KG1 (cell line): ENCODE results near the gene PTMS.
"Not testable (repeated sequence)": the region's sequence is repeated elsewhere in the genome, so short reads cannot be mapped to it uniquely, and the experiment has no call there.

Experiments
- DNase-seq: peaks from one replicate; lab custom pipeline; 2025; lab: John Stamatoyannopoulos, UW

Gene PTMS, protein sequence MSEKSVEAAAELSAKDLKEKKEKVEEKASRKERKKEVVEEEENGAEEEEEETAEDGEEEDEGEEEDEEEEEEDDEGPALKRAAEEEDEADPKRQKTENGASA

DNA sequence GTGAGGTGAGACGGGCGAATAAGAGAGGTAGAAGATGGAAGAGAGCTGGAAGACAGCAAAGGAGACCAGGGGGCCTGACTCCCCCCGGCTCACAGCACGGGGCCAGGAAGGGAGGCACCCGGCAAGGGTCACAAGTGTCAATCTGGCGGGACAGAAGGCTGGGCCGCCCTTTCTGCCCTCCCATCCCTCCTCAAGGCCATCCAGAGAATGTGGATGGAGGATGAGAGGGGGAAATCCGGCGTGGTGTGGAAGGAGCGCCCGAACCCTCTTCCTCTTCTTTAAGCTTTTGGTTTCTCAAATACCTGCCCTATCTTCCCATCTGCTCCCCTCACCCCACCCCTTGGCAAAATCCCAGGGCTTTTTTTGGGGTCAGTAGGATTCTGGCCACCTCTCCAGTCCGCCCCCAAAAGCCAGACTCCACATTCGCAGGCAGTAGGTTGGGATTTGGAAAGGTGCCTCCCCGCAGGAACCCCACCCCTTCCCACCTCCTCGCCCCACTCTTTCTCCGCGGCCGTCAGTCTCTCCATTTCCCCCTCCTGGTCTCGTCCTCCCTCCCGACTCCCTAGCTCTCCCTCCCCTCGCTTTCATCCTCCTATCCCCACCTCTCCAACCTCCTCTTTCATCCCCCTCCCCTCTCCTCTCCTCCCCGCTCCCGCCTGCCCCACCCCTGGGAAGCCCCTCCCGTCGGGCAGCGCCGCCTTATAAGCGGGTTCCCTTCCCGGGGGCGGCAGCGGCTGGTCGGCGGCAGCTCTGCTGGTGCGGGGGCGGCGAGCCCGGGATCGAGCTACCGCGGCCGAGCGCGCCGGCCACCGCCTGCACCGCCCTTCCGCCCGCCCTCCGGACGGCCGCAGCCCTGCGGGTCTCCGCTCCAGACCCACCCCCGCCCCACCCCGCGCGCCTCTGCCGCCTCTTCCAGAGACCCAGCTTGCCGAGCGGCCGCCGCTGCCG is at the start of gene PTMS:
Gene PTMS, plus strand, starts transcription at position 730 of the 948 bp plus-strand sequence. CDS start 343 bp downstream, outside the sequence.
- DNase-seq = no peak

- no peak for DNase-seq
These were observed 49.2 kb upstream of the PTMS start for GRCh38 chr12:6716874-6717437.

DNA sequence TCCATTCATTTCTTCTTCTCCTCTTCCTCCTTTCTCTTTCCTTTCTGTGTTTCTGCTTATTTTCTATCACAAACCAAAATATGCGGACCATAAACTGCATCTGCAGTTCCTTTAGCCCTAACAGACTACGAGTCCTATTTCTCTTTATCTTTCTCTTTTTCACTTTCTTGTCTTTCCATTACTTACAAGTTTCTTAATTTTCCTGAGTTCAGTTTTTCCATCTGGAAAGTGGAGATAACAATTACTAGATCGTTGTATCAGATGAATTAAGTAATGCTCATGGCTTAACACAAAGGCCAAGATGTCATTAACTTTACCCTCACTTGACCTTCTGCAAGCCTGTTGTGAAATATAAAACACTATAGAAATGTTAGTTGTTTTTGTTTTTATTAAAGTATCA is 43.3 kb upstream of the PTMS start:
- DNase-seq = no peak

DNA sequence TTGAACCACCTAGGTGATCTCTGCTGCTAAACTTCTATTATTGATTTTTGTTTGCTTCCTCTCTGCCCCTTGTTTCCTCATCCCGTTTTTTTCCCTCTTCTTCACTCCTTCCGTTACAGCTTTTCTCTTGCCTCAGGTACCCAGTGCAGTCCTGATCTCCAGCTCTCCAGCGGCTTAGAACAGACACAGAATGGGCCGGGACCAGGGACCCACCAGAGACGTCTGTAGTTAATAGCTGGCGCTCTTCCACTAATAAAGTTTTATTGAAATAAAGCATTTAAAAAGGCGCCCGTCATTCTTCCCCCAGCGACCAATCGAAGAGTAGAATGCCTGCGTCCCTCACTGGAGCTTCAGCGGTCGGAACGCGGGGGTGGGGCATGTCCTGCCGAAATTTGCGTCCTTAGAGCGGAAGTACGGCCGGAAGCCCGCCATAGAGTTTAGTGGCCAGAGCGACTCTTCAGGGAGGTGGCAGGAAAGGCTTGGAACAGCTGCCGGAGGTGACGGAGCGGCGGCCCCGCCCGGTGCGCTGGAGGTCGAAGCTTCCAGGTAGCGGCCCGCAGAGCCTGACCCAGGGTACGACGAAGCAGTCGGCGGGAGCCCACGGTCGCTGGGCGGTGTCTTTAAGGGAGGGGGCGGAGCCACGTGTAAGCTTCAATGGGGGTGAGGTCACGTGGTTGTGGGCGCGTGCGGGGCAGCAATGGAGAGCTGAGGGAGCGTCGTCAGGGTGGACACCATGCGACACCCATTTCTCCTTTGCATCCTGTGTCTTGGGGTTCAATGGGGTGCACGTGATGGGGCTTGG is 42.4 kb upstream of the PTMS start, which contains the start of gene COPS7A:
Gene COPS7A, plus strand, starts transcription at position 440 of the 802 bp plus-strand sequence. CDS start 611 bp downstream, outside the sequence.
- peak; percentile 99 for DNase-seq

GRCh38 chr12:6724409-6724797 is 41.8 kb upstream of the PTMS start:
- DNase-seq = no peak

DNA sequence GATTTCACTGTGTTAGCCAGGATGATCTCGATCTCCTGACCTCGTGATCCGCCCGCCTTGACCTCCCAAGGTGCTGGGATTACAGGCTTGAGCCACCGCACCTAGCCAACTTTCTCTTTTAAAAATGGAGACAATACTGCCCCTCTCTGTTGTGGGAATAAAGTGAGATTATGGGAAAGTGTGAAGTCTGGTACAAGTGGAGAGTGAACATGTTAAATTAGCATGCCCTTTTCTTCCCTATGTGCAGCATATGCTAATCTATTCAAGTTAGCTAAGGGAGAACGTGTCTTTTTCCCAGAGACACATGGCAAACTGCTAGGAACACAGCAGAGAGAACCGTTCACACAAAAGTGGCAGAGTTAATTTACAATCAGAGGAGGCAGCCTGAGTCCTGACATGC is 40.8 kb upstream of the PTMS start:
- no peak for DNase-seq

- DNase-seq = no peak
These were observed 37.0 kb upstream of the PTMS start for GRCh38 chr12:6729186-6729585.

DNA sequence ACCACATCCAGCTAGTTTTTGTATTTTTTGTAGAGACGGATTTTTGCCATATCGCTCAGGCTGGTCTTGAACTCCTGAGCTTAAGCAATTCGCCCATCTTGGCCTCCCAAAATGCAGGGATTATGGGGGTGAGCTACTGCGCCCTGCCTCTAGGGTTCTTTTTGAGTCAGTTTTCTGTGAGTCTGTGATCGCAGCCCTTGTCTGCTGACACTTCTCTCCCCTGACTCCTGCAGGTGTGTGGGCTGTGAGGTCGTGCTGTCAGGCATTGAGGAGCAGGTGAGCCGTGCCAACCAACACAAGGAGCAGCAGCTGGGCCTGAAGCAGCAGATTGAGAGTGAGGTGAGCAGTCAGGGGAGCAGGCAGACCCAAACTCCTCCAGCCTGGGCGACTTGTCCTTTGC is 36.0 kb upstream of the PTMS start:
- no peak for DNase-seq

- no peak for DNase-seq
These were observed 31.4 kb upstream of the PTMS start for GRCh38 chr12:6734506-6735387.

- no peak for DNase-seq
These were observed 30.5 kb upstream of the PTMS start for GRCh38 chr12:6735448-6736191.

GRCh38 chr12:6736754-6737153 is 29.4 kb upstream of the PTMS start:
- no peak for DNase-seq

DNA sequence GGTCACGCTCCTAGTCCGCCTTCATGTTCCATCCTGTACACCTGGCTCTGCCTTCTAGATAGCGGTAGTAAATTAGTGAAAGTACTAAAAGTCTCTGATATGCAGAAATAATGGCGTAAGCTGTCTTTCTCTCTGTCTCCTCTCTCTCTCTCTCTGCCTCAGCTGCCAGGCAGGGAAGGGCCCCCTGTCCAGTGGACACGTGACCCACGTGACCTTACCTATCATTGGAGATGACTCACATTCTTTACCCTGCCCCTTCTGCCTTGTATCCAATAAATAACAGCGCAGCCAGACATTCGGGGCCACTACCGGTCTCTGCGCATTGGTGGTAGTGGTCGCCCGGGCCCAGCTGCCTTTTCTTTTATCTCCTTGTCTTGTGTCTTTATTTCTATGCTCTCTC is 24.1 kb upstream of the PTMS start:
- DNase-seq = not testable (repeated sequence)

- no peak for DNase-seq
These were observed 23.3 kb upstream of the PTMS start for GRCh38 chr12:6742834-6743233.

DNA sequence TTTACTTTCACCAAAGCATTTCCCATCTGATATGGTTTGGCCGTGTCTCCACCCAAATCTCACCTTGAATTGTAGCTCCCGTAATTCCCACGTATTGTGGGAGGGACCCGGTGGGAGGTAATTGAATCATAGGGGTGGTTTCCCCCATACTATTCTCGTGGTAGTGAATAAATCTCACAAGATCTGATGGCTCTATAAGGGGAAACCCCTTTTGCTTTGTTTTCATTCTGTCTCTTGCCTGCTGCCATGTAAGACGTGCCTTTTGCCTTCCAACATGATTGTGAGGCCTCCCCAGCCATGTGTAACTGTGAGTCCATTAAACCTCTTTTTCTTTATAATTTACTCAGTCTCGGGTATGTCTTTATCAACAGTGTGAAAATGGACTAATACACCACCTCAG is 22.9 kb upstream of the PTMS start:
- DNase-seq = not testable (repeated sequence)

DNA sequence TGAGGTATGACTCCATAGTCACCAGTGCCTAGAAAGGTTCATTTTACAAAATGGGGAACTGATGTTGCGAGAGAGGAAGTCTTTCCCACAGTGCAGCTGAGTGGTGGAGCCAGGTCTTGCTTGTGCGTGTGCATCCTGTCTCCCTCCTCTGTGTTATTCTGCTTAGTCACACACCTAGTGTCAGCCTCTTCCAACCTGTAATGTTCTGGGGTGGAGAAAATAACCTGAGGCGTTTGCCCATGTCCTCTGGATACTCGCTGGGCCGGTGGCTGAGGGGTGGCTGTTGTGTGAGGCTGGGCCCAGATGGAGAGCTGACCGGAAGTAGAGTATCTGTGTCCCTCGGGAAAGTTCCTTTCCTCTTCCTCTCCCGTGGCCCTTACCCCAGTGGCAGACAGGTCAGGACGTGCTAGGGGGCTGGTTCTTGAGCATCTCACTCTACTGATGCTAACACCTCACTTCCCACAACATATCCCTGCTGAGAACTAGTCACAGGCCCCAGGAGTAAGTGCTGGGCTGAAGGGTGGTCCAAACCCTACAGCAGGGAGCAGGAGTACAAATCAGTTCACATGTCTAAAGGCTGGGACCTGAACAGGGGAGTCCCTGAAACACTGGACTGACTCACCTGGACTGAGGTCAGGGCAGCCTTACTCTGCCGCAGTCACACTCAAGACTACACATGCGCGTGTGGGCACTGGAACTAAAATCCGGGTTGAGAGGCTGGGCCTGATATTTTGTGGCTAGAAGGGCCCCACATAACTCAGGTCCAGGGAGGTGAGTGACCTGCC is 20.2 kb upstream of the PTMS start:
- peak; percentile 41 for DNase-seq

DNA sequence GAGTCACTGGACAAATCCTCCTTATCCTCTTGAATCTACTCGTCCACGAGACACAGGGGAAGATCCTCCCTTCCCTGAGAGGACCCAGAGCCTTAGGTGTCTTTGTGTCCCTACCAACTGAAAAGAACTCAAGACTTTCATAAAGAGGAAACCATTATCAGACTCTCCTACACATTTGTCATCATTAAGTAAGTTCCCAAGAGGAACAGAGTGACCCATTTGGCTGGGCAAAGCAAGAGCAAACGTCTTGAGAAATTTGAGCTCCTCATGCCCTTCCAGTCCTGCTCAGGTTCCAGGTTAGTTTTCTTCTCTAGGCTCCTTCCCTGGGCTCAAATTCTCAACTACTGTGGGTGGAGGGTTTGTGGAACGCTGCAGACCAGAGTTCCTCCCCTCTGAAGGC is 18.9 kb upstream of the PTMS start:
- no peak for DNase-seq

- DNase-seq = no peak
These were observed 17.4 kb upstream of the PTMS start for GRCh38 chr12:6748761-6749160.

GRCh38 chr12:6750506-6750905 is 15.7 kb upstream of the PTMS start:
- DNase-seq = no peak

- no peak for DNase-seq
These were observed 14.4 kb upstream of the PTMS start for GRCh38 chr12:6751767-6752166.
